DND-41 (cell line): ENCODE data around the gene BAHD1.

Source experiments
- ATAC-seq: fragments of 200-7000 bp; cut with Tn5 transposase; 3 replicates; pipeline ENCODE4 v1.9.1; 2021; ENCODE audit warnings: low read depth; ENCODE audit not compliant: insufficient read depth
- DNase-seq: peaks from one replicate; pipeline ENCODE4 v3.0.0-alpha.2; 2020
- H2AFZ ChIP-seq: 2 replicates; pipeline ENCODE4 v1.6.0; 2012; ENCODE audit warnings: low read depth, low read length
- H3K27ac ChIP-seq: 2 replicates; pipeline ENCODE4 v1.5.1; 2012; ENCODE audit warnings: low read length, inconsistent platforms
- H3K27me3 ChIP-seq: fragments of 200-600 bp; sonication (generic); 2 replicates; pipeline ENCODE4 v1.6.0; 2012; ENCODE audit warnings: low read length, mild to moderate bottlenecking, inconsistent platforms; ENCODE audit not compliant: insufficient read depth, poor library complexity
- H3K36me3 ChIP-seq: 2 replicates; pipeline ENCODE4 v1.5.1; 2012; ENCODE audit warnings: low read length, inconsistent platforms; ENCODE audit not compliant: insufficient read depth
- H3K4me1 ChIP-seq: 2 replicates; pipeline ENCODE4 v1.5.1; 2012; ENCODE audit warnings: mild to moderate bottlenecking, low read length; ENCODE audit not compliant: insufficient read depth
- H3K4me2 ChIP-seq: 2 replicates; pipeline ENCODE4 v1.6.0; 2012; ENCODE audit warnings: mild to moderate bottlenecking, moderate library complexity, low read length, inconsistent platforms; ENCODE audit not compliant: insufficient read depth
- H3K4me3 ChIP-seq, 2 experiments: fragments of 200-600 bp in 1 of 2; shearing (Covaris generic) in 1 of 2; 2 replicates each; pipeline ENCODE4 v1.5.1; 2012 to 2016; ENCODE audit warnings: inconsistent platforms in 2 of 2, low read length in 2 of 2, mild to moderate bottlenecking in 2 of 2, low read depth in 1 of 2, moderate library complexity in 1 of 2
- H3K79me2 ChIP-seq: 2 replicates; pipeline ENCODE4 v1.6.0; 2012; ENCODE audit warnings: low read length, inconsistent platforms; ENCODE audit not compliant: insufficient read depth
- H3K9ac ChIP-seq: 2 replicates; pipeline ENCODE4 v1.6.0; 2012; ENCODE audit warnings: low read depth, mild to moderate bottlenecking, inconsistent platforms, low read length, moderate library complexity
- H3K9me3 ChIP-seq: 2 replicates; pipeline ENCODE4 v1.5.1; 2012; ENCODE audit warnings: low read length, moderate library complexity, mild to moderate bottlenecking, inconsistent platforms; ENCODE audit not compliant: insufficient read depth, severe bottlenecking
- H4K20me1 ChIP-seq: 2 replicates; pipeline ENCODE4 v1.6.0; 2012; ENCODE audit warnings: low read length; ENCODE audit not compliant: insufficient read depth
- EZH2 ChIP-seq: IDR thresholded peaks from 3 replicates; pipeline ENCODE4 v1.6.1; 2012; ENCODE audit warnings: borderline replicate concordance, low read depth, mild to moderate bottlenecking, moderate library complexity, low read length, inconsistent platforms; ENCODE audit not compliant: severe bottlenecking
- TF ChIP-seq, protein P1 (sequence below): IDR thresholded peaks from 2 replicates; pipeline ENCODE4 v1.5.1; 2012; ENCODE audit warnings: borderline replicate concordance, low read length, moderate library complexity, mild to moderate bottlenecking; ENCODE audit not compliant: poor library complexity, severe bottlenecking; ENCODE audit errors: extremely low read depth

The BAHD1 gene

DNA sequence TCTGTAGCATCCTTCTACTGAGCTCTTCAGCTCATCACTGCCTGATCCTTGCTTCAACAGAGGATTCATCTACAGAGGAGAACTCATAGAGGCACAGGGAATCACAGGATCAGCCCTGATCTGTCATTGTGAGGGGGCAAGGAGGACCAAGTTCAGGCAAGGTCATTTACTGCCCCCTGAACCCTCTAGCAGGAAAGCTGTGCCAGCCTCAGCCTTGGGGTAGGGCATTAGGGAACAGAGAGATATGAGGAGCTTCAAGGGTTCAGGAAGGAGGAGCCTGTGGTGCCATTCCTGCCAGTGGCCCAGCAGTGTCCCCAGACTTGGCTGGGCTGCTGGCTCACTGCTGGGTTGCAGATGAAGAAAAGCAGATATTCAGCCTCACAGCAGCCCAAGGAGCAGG lies 38.3 kb downstream of the BAHD1 start:
- Histone ChIP-seq H3K4me3 (no peak overlapping the region), H3K4me2 (no peak overlapping the region), H3K9ac (no peak overlapping the region), H3K36me3 (no peaks in the 10 kb centered on the region), H3K9me3 (no peaks in the 10 kb centered on the region), H3K79me2 (no peaks in the 10 kb centered on the region), H4K20me1 (no peaks in the 10 kb centered on the region), H3K27me3 (no peaks in the 10 kb centered on the region), H2AFZ (no peak overlapping the region), H3K27ac (no peak overlapping the region), H3K4me1 (no peaks in the 10 kb centered on the region)
- DNase-seq: no peak
- ATAC-seq: no peak
- TF ChIP-seq, protein P1, sequence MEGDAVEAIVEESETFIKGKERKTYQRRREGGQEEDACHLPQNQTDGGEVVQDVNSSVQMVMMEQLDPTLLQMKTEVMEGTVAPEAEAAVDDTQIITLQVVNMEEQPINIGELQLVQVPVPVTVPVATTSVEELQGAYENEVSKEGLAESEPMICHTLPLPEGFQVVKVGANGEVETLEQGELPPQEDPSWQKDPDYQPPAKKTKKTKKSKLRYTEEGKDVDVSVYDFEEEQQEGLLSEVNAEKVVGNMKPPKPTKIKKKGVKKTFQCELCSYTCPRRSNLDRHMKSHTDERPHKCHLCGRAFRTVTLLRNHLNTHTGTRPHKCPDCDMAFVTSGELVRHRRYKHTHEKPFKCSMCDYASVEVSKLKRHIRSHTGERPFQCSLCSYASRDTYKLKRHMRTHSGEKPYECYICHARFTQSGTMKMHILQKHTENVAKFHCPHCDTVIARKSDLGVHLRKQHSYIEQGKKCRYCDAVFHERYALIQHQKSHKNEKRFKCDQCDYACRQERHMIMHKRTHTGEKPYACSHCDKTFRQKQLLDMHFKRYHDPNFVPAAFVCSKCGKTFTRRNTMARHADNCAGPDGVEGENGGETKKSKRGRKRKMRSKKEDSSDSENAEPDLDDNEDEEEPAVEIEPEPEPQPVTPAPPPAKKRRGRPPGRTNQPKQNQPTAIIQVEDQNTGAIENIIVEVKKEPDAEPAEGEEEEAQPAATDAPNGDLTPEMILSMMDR: no peak
- TF ChIP-seq EZH2: no peak

DNA sequence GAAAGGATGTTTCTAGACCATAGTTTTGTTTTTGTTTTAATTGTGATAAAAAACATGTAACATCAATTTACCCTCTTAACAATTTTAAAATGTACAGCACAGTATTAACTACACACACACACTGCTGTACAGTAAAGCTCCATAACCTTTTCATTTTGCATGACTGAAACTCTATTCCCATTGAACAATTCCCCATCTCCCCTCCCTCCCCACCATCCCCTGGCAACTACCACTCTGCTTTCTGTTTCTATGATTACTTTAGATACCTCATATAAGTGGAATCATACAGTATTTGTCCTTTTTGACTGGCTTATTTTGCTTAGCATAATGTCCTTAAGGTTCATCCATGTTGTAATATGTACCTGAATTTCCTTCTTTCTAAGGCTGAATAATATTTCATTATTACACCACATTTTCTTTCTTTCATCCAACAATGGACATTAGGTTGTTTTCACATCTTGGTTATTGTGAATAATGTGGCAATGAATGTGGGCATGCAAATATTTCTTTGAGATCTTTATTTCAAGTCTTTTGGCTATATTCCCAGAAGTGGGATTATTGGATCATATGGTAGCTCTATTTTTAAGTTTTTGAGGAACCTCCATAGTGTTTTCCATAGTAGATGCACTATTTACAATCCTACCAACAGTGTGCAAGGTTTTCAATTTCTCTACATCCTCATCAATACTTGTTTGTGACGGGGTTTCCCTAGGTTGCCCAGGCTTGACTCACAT lies 40.8 kb downstream of the BAHD1 start:
- no peak overlapping the region for H3K4me2 ChIP-seq
- H3K4me1 ChIP-seq: no peaks in the 10 kb centered on the region
- TF ChIP-seq EZH2: no peak
- TF ChIP-seq, protein P1: no peak
- no peaks in the 10 kb centered on the region for H3K36me3 ChIP-seq
- DNase-seq (no peak), ATAC-seq (no peak)
- no peaks in the 10 kb centered on the region for H3K79me2 ChIP-seq
- H3K27me3 ChIP-seq: no peaks in the 10 kb centered on the region
- no peak overlapping the region for H2AFZ ChIP-seq
- H3K4me3 ChIP-seq: no peak overlapping the region
- H3K9ac ChIP-seq: no peak overlapping the region
- H3K27ac ChIP-seq: no peak overlapping the region
- H3K9me3 ChIP-seq: no peaks in the 10 kb centered on the region
- no peaks in the 10 kb centered on the region for H4K20me1 ChIP-seq

DNA sequence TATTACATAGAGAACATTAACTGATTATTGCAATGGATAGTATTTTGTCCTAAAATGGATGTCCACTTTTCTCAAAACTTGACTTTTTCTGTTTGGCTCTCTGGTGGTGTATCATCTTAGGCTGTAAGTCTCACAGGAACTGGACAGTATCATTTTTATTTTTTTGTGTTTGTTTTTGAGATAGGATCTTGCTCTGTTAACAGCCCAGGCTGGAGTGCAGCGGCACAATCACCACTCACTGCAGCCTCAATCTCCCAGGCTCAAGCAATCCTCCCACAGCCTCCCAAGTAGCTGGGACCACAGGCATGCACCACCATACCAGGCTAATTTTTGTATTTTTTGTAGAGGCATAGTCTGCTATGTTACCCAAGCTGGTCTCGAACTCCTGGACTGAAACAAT lies 43.2 kb downstream of the BAHD1 start:
- no peak for DNase-seq
- no peak overlapping the region for H3K27ac ChIP-seq
- no peaks in the 10 kb centered on the region for H4K20me1 ChIP-seq
- H3K4me3 ChIP-seq: no peak overlapping the region
- H3K4me2 ChIP-seq: no peak overlapping the region
- H3K27me3 ChIP-seq: no peaks in the 10 kb centered on the region
- H3K36me3 ChIP-seq: no peaks in the 10 kb centered on the region
- ATAC-seq: no peak
- H2AFZ ChIP-seq: no peak overlapping the region
- no peaks in the 10 kb centered on the region for H3K9me3 ChIP-seq
- no peaks in the 10 kb centered on the region for H3K79me2 ChIP-seq
- no peaks in the 10 kb centered on the region for H3K4me1 ChIP-seq
- TF ChIP-seq, protein P1: no peak
- TF ChIP-seq EZH2: no peak
- H3K9ac ChIP-seq: no peak overlapping the region
